Sigmoid colon (tissue), 7 donors: ENCODE data around the gene TBC1D1. TPM values are rescaled to one million over a fixed set of nuclear protein-coding genes. Genes with fewer than 3 reads are reported as not detected.

Experiments
- DNase-seq: peaks from one replicate; pipeline ENCODE4 v3.0.0-alpha.2; 2019
- H3K27ac ChIP-seq, 4 donors: fragments of 200-600 bp; sonication (generic); one replicate each; pipeline ENCODE4 v1.5.1; 2016 to 2019; ENCODE audit warnings: mild to moderate bottlenecking in 1 of 4
- H3K27me3 ChIP-seq, 3 donors: fragments of 200-600 bp; sonication (generic); one replicate each; pipeline ENCODE4 v1.5.1; 2019; ENCODE audit warnings: mild to moderate bottlenecking in 1 of 3
- H3K36me3 ChIP-seq, 4 donors: fragments of 200-600 bp; sonication (generic); one replicate each; pipeline ENCODE4 v1.5.1; 2016 to 2019
- H3K4me1 ChIP-seq, 4 donors: fragments of 200-600 bp; sonication (generic); one replicate each; pipeline ENCODE4 v1.5.1; 2017 to 2019
- H3K4me3 ChIP-seq, 4 donors: fragments of 200-600 bp; sonication (generic); one replicate each; pipeline ENCODE4 v1.5.1; 2017 to 2019; ENCODE audit warnings: mild to moderate bottlenecking in 2 of 4, moderate library complexity in 1 of 4
- H3K9me3 ChIP-seq, 4 donors: fragments of 200-600 bp in 3 of 4; sonication (generic) in 3 of 4; one replicate each; pipeline versions ENCODE4 v1.5.1 to v1.6.1; 2013 to 2019
- CTCF ChIP-seq, 4 experiments: fragments of 450-650 bp in 3 of 4; fragments of 200-600 bp in 1 of 4; IDR thresholded peaks; one replicate each; pipeline ENCODE4 v1.5.1; 2016 to 2019; ENCODE audit warnings: antibody characterized with exemption in 4 of 4, mild to moderate bottlenecking in 3 of 4, moderate library complexity in 2 of 4
- EP300 ChIP-seq, 4 donors: sonication (generic); formaldehyde crosslinking; IDR thresholded peaks; one replicate each; pipeline ENCODE4 v1.6.1; 2017; ENCODE audit warnings: antibody characterized with exemption in 4 of 4
- POLR2A ChIP-seq, 2 donors: fragments of 450-650 bp; IDR thresholded peaks; one replicate each; pipeline ENCODE4 v1.6.1; 2016; ENCODE audit warnings: antibody characterized with exemption in 2 of 2, mild to moderate bottlenecking in 2 of 2, moderate library complexity in 2 of 2
- POLR2AphosphoS5 ChIP-seq, 4 donors: sonication (generic); formaldehyde crosslinking; IDR thresholded peaks; one replicate each; pipeline ENCODE4 v1.6.1; 2017; ENCODE audit warnings: antibody characterized with exemption in 4 of 4
- WGBS, 2 donors: extraction: QIAGEN DNeasy Blood & Tissue Kit; methylation state at CpG; one replicate each; pipeline ENCODE4 v1.1.7; 2013; 5-methylcytosine and 5-hydroxymethylcytosine counted together
- intact Hi-C: fragments of 100-400 bp; cut with DNase I; formaldehyde crosslinking; loops from one replicate; pipeline ENCODE4 v1.15.1; 2023
- polyA plus RNA-seq, 3 donors: library from polyadenylated mRNA; stranded (reverse); fragments of 200-250 nt; gene quantifications; one replicate each; pipeline ENCODE4 v1.2.3, GENCODE V29; 2013
- total RNA-seq, 4 donors: library from RNA; depleted of rRNA; stranded (reverse); fragments of >200 nt; gene quantifications; one replicate each; pipeline ENCODE4 v1.1.0, GENCODE V29; 2016
- donor health status: healthy with polysubstance abuse.
- donor health status: Bipolar disorder and iron deficiency.
- donor health status: healthy.

Gene TBC1D1
- total and polyA plus RNA-seq, 7 donors = 31.2 to 450 (median 253) TPM

GRCh38 chr4:38180456-38180855, 289.6 kb downstream of the TBC1D1 start:
- 63 to 75% methylated on average over 2 of the region's 2 CpGs for WGBS, 2 donors
- intact Hi-C loops = loop anchor here (5.0 kb wide), 1 partner anchor 137 kb away; no protein-coding TSS in a partner anchor
- H3K27ac ChIP-seq = no peak overlapping the region

GRCh38 chr4:38181286-38181685, 290.4 kb downstream of the TBC1D1 start:
- WGBS, 2 donors = 75 to 77% methylated on average over 3 of the region's 3 CpGs
- Histone ChIP-seq H3K27me3 (no peaks in the 10 kb centered on the region), H3K9me3 (no peaks in the 10 kb centered on the region), H3K27ac (no peak overlapping the region), H3K36me3 (no peaks in the 10 kb centered on the region), H3K4me1 (peaks cover 0 to 19% (median 8%) of the 10 kb centered on the region in 4 donors), H3K4me3 (no peak overlapping the region)
- TF ChIP-seq POLR2A (IDR thresholded peaks at IDR 0.05) (no peak), EP300 (IDR thresholded peaks at IDR 0.05) (no peak), POLR2AphosphoS5 (IDR thresholded peaks at IDR 0.05) (no peak), CTCF (IDR thresholded peaks at IDR 0.05) (no peak)
- intact Hi-C loops = loop anchor here (5.0 kb wide), 1 partner anchor 136 kb away; no protein-coding TSS in a partner anchor
- no peak for DNase-seq

More at GRCh38 chr4:38180456-38180855, 289.6 kb downstream of the TBC1D1 start:
- Histone ChIP-seq H3K4me1 (peaks cover 0 to 19% (median 8%) of the 10 kb centered on the region in 4 donors), H3K4me3 (no peak overlapping the region), H3K9me3 (no peaks in the 10 kb centered on the region), H3K36me3 (no peaks in the 10 kb centered on the region), H3K27me3 (no peaks in the 10 kb centered on the region)
- DNase-seq = no peak
- no peak for TF ChIP-seq CTCF (IDR thresholded peaks at IDR 0.05)
- TF ChIP-seq POLR2AphosphoS5 (IDR thresholded peaks at IDR 0.05) = no peak
- no peak for TF ChIP-seq EP300 (IDR thresholded peaks at IDR 0.05)
- no peak for TF ChIP-seq POLR2A (IDR thresholded peaks at IDR 0.05)

- H3K4me1 ChIP-seq = peaks cover 0 to 19% (median 8%) of the 10 kb centered on the region in 4 donors
- intact Hi-C loops = loop anchor here (5.0 kb wide), 1 partner anchor 135 kb away; no protein-coding TSS in a partner anchor
- no peaks in the 10 kb centered on the region for H3K36me3 ChIP-seq
- DNase-seq = no peak
- no peaks in the 10 kb centered on the region for H3K27me3 ChIP-seq
- WGBS, 2 donors = 97% methylated on average over 40 of the region's 40 CpGs
- TF ChIP-seq POLR2AphosphoS5 (IDR thresholded peaks at IDR 0.05) (no peak), POLR2A (IDR thresholded peaks at IDR 0.05) (no peak), CTCF (IDR thresholded peaks at IDR 0.05) (no peak), EP300 (IDR thresholded peaks at IDR 0.05) (no peak)
- H3K9me3 ChIP-seq = no peaks in the 10 kb centered on the region
- H3K4me3 ChIP-seq = no peak overlapping the region
- no peak overlapping the region for H3K27ac ChIP-seq
Observed at GRCh38 chr4:38182334-38182998, 291.6 kb downstream of the TBC1D1 start.

- peaks cover 0 to 24% (median 11%) of the 10 kb centered on the region in 4 donors for H3K4me1 ChIP-seq
- TF ChIP-seq POLR2A (IDR thresholded peaks at IDR 0.05) = no peak
- TF ChIP-seq EP300 (IDR thresholded peaks at IDR 0.05) = no peak
- no peak for TF ChIP-seq CTCF (IDR thresholded peaks at IDR 0.05)
- no peak for TF ChIP-seq POLR2AphosphoS5 (IDR thresholded peaks at IDR 0.05)
- no peak overlapping the region for H3K27ac ChIP-seq
- 95 to 96% methylated on average over 8 of the region's 8 CpGs for WGBS, 2 donors
- H3K36me3 ChIP-seq = no peaks in the 10 kb centered on the region
- H3K9me3 ChIP-seq = no peaks in the 10 kb centered on the region
- DNase-seq = no peak
- intact Hi-C loops = loop anchor here (5.0 kb wide), 1 partner anchor 133 kb away; no protein-coding TSS in a partner anchor
- H3K4me3 ChIP-seq = no peak overlapping the region
- no peaks in the 10 kb centered on the region for H3K27me3 ChIP-seq
Observed at GRCh38 chr4:38184404-38184803, 293.5 kb downstream of the TBC1D1 start.
